ENCODE data around the gene WRAP73.

Gene WRAP73

DNA sequence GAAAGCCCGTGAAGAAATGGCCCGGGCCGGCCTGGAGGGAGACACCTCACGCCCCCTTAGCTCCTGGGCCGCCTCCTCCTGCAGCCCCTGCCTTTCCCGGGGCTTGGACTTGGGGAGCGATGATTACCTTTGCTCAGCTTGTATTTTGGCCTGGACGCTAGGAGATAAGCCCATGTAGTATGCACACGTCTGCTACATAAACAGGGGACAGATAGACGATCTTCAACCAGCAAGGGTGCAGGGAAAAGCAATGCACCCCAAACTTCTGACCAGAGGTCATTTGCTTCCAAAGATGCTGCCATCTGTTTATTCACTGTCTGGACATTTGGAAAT is 3.3 kb upstream of the WRAP73 start:
- no peak overlapping the region for H3K4me3 ChIP-seq (replicated peaks; ENCODE audit: low read depth, low read length)
- TF ChIP-seq, protein P1, sequence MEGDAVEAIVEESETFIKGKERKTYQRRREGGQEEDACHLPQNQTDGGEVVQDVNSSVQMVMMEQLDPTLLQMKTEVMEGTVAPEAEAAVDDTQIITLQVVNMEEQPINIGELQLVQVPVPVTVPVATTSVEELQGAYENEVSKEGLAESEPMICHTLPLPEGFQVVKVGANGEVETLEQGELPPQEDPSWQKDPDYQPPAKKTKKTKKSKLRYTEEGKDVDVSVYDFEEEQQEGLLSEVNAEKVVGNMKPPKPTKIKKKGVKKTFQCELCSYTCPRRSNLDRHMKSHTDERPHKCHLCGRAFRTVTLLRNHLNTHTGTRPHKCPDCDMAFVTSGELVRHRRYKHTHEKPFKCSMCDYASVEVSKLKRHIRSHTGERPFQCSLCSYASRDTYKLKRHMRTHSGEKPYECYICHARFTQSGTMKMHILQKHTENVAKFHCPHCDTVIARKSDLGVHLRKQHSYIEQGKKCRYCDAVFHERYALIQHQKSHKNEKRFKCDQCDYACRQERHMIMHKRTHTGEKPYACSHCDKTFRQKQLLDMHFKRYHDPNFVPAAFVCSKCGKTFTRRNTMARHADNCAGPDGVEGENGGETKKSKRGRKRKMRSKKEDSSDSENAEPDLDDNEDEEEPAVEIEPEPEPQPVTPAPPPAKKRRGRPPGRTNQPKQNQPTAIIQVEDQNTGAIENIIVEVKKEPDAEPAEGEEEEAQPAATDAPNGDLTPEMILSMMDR (IDR thresholded peaks at IDR 0.05; ENCODE audit: low read length, missing control alignments), result no peak

DNA sequence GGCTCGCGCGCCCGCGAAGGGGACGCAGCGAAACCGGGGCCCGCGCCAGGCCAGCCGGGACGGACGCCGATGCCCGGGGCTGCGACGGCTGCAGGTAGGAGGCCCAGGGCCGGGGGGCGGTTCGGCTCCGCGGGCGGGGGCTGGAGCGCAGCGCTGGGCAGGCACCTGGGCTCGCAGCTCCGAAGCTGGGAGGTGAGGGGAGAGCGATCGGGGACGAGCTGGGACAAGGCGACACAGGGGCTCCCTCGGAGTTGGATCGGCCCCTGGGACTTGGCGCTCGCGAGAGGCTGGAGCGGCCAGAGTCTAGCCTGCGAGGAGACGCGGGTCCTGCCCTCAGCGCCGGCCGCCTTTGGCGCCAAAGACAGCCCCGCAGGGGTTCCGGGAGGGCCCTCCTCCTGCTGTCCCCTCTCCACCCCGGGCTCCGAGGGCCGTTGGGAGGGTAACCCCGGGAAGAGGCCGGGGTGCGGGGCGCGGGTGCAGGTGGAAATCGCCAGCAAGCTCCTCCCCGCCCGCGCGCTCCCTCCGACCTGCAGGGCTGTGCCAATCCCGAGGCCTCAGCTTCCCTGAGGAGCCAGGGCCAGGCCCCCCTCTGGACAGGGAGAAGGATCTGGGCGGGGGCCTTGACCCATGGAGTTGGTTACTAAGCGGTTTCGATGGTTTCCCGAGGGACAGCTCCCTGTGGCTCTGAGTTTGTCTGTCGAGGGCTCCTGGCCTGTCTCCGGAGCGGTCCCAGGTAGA is 2.8 kb upstream of the WRAP73 start:
- no peak overlapping the region for H3K4me3 ChIP-seq (replicated peaks; ENCODE audit: low read depth, low read length)
- no peak for DNase-seq (ENCODE audit: low read depth)
- TF ChIP-seq, protein P1 (IDR thresholded peaks at IDR 0.05; ENCODE audit: low read length, missing control alignments), result no peak

More for the DNA sequence above, 3.3 kb upstream of the WRAP73 start:
- no peak for DNase-seq (ENCODE audit: low read depth)

DNA sequence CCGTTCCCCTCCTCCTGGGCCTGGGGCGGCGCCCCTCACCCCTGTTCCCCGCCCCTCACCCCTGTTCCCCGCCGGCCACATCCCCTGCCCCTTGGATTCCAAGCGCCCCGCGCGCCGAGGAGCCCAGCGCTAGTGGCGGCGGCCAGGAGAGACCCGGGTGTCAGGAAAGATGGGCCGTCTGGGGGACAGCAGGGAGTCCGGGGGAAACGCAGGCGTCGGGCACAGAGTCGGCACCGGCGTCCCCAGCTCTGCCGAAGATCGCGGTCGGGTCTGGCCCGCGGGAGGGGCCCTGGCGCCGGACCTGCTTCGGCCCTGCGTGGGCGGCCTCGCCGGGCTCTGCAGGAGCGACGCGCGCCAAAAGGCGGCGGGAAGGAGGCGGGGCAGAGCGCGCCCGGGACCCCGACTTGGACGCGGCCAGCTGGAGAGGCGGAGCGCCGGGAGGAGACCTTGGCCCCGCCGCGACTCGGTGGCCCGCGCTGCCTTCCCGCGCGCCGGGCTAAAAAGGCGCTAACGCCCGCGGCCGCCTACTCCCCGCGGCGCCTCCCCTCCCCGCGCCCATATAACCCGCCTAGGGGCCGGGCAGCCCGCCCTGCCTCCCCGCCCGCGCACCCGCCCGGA is 2.1 kb upstream of the WRAP73 start, which contains the start of gene TP73:
TP73 (plus strand) TSS at position 587 of the 618 bp plus-strand sequence. CDS start 29,850 bp downstream, outside the sequence.
- no peak for DNase-seq (ENCODE audit: low read depth)
- TF ChIP-seq, protein P1 (IDR thresholded peaks at IDR 0.05; ENCODE audit: low read length, missing control alignments), result no peak
- no peak within 1 kb of the TSS for H3K4me3 ChIP-seq (replicated peaks; ENCODE audit: low read depth, low read length)

DNA sequence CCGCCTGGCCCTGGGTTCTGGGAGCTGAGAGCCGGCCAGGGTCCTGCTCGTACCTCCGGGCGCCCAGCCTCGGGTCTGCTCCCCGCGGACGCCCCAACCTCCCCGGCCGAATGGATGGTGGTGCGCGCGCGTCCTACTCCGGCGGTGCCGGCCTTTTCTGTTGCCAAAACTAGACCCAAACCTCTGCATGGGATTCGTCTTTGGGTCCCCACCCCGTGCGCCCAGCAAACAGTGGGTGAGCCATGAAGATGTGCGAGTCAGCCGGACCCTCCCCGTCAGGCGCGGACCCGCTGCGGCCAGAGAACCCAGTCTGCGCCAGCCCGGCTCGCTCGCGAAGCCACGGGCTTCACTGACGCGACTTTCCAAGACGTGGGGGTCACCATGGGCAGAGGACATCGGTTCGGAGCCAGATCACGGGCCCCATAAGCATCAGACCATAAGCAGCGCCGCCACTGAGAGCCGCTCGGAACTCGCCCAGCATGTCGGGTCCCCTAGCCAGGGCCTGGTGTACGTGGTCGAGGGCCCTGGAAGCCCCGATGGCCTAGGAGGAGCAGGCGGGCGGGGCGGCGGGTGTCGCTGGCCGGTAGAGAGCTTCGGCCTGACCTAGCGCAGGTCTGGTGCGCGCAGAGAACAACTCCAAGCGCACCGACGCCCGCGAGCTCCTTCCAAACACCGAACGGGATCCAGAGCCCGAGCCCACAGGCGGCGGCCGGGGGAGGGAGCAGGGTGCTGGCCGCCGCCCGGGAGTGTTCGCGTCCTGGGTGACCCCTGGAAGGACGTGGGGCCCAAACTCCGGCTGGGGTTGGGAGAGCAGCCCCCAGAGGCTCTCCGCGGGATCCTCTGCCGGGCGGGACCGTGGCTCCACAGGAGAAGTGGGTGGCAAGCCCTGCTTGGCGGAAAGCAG is 1.4 kb upstream of the WRAP73 start:
- DNase-seq (ENCODE audit: low read depth), result no peak
- TF ChIP-seq, protein P1 (IDR thresholded peaks at IDR 0.05; ENCODE audit: low read length, missing control alignments), result no peak
- no peak overlapping the region for H3K4me3 ChIP-seq (replicated peaks; ENCODE audit: low read depth, low read length)

DNA sequence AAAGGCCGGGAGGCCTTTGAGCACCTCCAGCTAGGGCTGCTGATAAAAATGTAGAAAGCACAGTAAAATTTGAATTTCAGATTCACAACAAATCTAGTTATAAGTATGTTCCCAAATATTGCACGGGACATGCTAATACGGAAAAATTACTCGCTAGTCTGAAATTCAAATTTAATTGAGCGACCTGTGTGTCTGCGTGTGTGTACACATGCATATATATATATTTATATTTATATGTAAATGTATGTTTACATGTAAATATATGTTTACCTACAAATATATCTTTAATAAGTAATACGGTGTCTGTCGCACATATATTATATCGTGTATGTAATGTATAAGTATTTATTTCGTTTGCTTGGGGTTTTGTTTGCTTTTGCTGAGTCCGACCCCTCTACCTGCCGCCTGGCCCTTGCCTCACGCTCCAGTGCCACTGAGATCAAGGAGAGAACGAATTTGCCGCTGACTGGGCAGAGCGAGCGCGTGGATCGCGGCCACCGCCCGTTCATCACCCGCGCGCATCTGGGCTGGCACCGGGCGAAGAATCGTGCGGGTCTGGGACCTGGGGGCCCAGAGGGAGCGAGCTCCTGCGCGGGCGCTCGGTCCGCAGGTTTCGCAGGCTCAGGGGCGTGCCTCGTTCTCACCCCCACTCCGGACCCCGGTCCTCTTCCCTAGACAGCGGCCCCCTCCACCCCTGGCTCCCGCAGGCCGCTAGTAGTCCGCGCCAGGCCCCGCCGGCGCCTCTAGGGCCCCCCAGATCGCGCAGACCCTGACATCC is 534 bp upstream of the WRAP73 start:
- no peak for DNase-seq (ENCODE audit: low read depth)
- H3K4me3 ChIP-seq (replicated peaks; ENCODE audit: low read depth, low read length), result peak overlapping the region; percentile 82
- TF ChIP-seq, protein P1 (IDR thresholded peaks at IDR 0.05; ENCODE audit: low read length, missing control alignments), result no peak

DNA sequence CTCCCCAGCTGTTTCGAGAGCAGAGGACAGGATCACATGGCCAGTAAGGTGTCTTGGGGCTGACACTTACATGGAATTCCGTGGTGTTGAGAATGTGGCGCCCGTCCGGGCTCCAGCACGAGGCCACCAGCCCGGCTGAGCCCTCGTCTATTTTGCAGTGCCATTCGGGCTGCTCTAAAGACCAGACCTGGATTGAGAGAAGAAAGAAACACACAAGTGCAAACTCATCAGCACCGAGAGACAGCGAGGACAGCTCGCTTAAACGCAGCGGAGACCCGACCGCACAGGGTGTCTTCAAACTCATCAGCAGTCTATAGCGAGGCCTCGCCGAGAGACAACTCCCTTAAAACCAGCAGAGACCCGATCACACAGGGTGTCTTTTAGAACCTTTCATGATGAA is 3.3 kb downstream of the WRAP73 start:
- TF ChIP-seq, protein P1 (IDR thresholded peaks at IDR 0.05; ENCODE audit: low read length, missing control alignments), result no peak
- no peak for DNase-seq (ENCODE audit: low read depth)
- H3K4me3 ChIP-seq (replicated peaks; ENCODE audit: low read depth, low read length), result no peak overlapping the region
